ENCODE data around the gene CDR2L.

CDR2L gene

GRCh38 chr17:74951065-74951464 lies 36.4 kb upstream of the CDR2L start:
- TF ChIP-seq CTCF (IDR thresholded peaks at IDR 0.05): no peak
- intact Hi-C loops (cut with DNase I; ENCODE audit: low total_unique reads): no loop called here
- no peak for DNase-seq
- peaks cover 0 to 19% (median 0%) of the 10 kb centered on the region in 3 donors for H3K36me3 ChIP-seq
- H3K27ac ChIP-seq: no peak overlapping the region
- H3K27me3 ChIP-seq: peaks cover 0 to 60% of the 10 kb centered on the region in 2 donors
- no peak overlapping the region for H3K4me3 ChIP-seq
- no peaks in the 10 kb centered on the region for H3K4me1 ChIP-seq
- H3K9me3 ChIP-seq: no peaks in the 10 kb centered on the region

GRCh38 chr17:74951680-74952421 lies 35.6 kb upstream of the CDR2L start:
- intact Hi-C loops (cut with DNase I; ENCODE audit: low total_unique reads): no loop called here
- peaks cover 0 to 19% (median 0%) of the 10 kb centered on the region in 3 donors for H3K36me3 ChIP-seq
- no peaks in the 10 kb centered on the region for H3K9me3 ChIP-seq
- H3K27ac ChIP-seq: no peak overlapping the region
- H3K4me3 ChIP-seq: no peak overlapping the region
- no peak for TF ChIP-seq CTCF (IDR thresholded peaks at IDR 0.05)
- no peaks in the 10 kb centered on the region for H3K4me1 ChIP-seq
- peaks cover 0 to 56% of the 10 kb centered on the region in 2 donors for H3K27me3 ChIP-seq
- no peak for DNase-seq

- H3K27me3 ChIP-seq: peaks cover 0 to 48% of the 10 kb centered on the region in 2 donors
- no peaks in the 10 kb centered on the region for H3K9me3 ChIP-seq
- intact Hi-C loops (cut with DNase I; ENCODE audit: low total_unique reads): no loop called here
- H3K36me3 ChIP-seq: peaks cover 0 to 19% (median 0%) of the 10 kb centered on the region in 3 donors
- TF ChIP-seq CTCF (IDR thresholded peaks at IDR 0.05): no peak
- no peak overlapping the region for H3K4me3 ChIP-seq
- DNase-seq: no peak
- H3K4me1 ChIP-seq: no peaks in the 10 kb centered on the region
- H3K27ac ChIP-seq: no peak overlapping the region
These were observed 34.9 kb upstream of the CDR2L start for GRCh38 chr17:74952431-74953133.

- Histone ChIP-seq H3K4me3 (no peak overlapping the region), H3K4me1 (no peaks in the 10 kb centered on the region), H3K36me3 (peaks cover 0 to 19% (median 0%) of the 10 kb centered on the region in 3 donors), H3K9me3 (no peaks in the 10 kb centered on the region), H3K27ac (no peak overlapping the region), H3K27me3 (peaks cover 0 to 45% of the 10 kb centered on the region in 2 donors)
- DNase-seq: no peak
- intact Hi-C loops (cut with DNase I; ENCODE audit: low total_unique reads): no loop called here
- no peak for TF ChIP-seq CTCF (IDR thresholded peaks at IDR 0.05)
These were observed 34.2 kb upstream of the CDR2L start for GRCh38 chr17:74953134-74953687.

- H3K4me1 ChIP-seq: no peaks in the 10 kb centered on the region
- no peak for DNase-seq
- no peak overlapping the region for H3K27ac ChIP-seq
- no peak for TF ChIP-seq CTCF (IDR thresholded peaks at IDR 0.05)
- peaks cover 0 to 44% of the 10 kb centered on the region in 2 donors for H3K27me3 ChIP-seq
- peaks cover 0 to 19% (median 0%) of the 10 kb centered on the region in 3 donors for H3K36me3 ChIP-seq
- H3K4me3 ChIP-seq: no peak overlapping the region
- intact Hi-C loops (cut with DNase I; ENCODE audit: low total_unique reads): no loop called here
- H3K9me3 ChIP-seq: no peaks in the 10 kb centered on the region
These were observed 33.3 kb upstream of the CDR2L start for GRCh38 chr17:74954115-74954514.
